SK-N-SH (cell line): ENCODE data around the gene IL1RAP. TPM values are rescaled to one million over a fixed set of nuclear protein-coding genes. Genes with fewer than 3 reads are reported as not detected.

ENCODE experiments used
- CTCF ChIA-PET: fragments of 300-600, 350-600 bp; formaldehyde crosslinking; extraction: SDS; loops from one replicate; lab custom pipeline; 2021; lab: Yijun Ruan, JAX
- POLR2A ChIA-PET: fragments of 350-600 bp; sonication (Branson Sonifier 250); formaldehyde crosslinking; extraction: SDS; loops from one replicate; lab custom pipeline; 2020; ENCODE audit warnings: antibody characterized with exemption, inconsistent platforms; lab: Yijun Ruan, JAX
- DNase-seq: peaks from one replicate; pipeline ENCODE4 v3.0.0; 2012
- H2AFZ ChIP-seq: fragments of 200-600 bp; sonication (generic); 2 replicates; pipeline ENCODE4 v1.8.1; 2016; ENCODE audit warnings: antibody characterized with exemption, mild to moderate bottlenecking, low read depth
- H3F3A ChIP-seq: fragments of 200-600 bp; sonication (generic); replicated peaks from 2 replicates; pipeline ENCODE3; 2016; ENCODE audit warnings: antibody characterized with exemption, mild to moderate bottlenecking; ENCODE audit not compliant: insufficient read depth
- H3K27ac ChIP-seq, 2 experiments: fragments of 200-500 bp in 1 of 2; fragments of 200-600 bp in 1 of 2; sonication (Bioruptor generic) in 1 of 2; sonication (generic), shearing (Covaris generic) in 1 of 2; 2 replicates each; pipeline versions ENCODE4 v1.5.1 to v1.6.1; 2014 to 2016; ENCODE audit warnings: low read depth in 2 of 2, inconsistent platforms in 1 of 2, low read length in 1 of 2, mild to moderate bottlenecking in 1 of 2, mixed read lengths in 1 of 2
- H3K27me3 ChIP-seq: fragments of 200-600 bp; sonication (generic), shearing (Covaris generic); 2 replicates; pipeline ENCODE4 v1.6.1; 2016; ENCODE audit warnings: mixed run types; ENCODE audit not compliant: insufficient read depth
- H3K36me3 ChIP-seq, 2 experiments: fragments of 200-500 bp in 1 of 2; fragments of 200-600 bp in 1 of 2; sonication (Bioruptor generic) in 1 of 2; sonication (generic) in 1 of 2; replicated peaks in 1 of 2; 2 replicates each; pipeline versions ENCODE3 to v1.5.1; 2014 to 2016; ENCODE audit warnings: low read length in 1 of 2, mild to moderate bottlenecking in 1 of 2; ENCODE audit not compliant: insufficient read depth in 2 of 2, control insufficient read depth in 1 of 2
- H3K4me1 ChIP-seq, 2 experiments: fragments of 200-500 bp in 1 of 2; fragments of 200-600 bp in 1 of 2; sonication (Bioruptor generic) in 1 of 2; sonication (generic), shearing (Covaris generic) in 1 of 2; 2 replicates each; pipeline versions ENCODE4 v1.5.1 to v1.6.1; 2014 to 2016; ENCODE audit warnings: low read depth in 1 of 2, low read length in 1 of 2, mixed run types in 1 of 2; ENCODE audit not compliant: insufficient read depth in 2 of 2, control insufficient read depth in 1 of 2
- H3K4me2 ChIP-seq: fragments of 200-600 bp; sonication (generic), shearing (Covaris generic); 2 replicates; pipeline ENCODE4 v1.6.1; 2017; ENCODE audit warnings: mixed run types
- H3K4me3 ChIP-seq, 2 experiments: fragments of 200-500 bp in 1 of 2; fragments of 200-600 bp in 1 of 2; sonication (Bioruptor generic) in 1 of 2; sonication (generic), shearing (Covaris generic) in 1 of 2; 2 replicates each; pipeline versions ENCODE4 v1.5.1 to v1.8.1; 2014 to 2016; ENCODE audit warnings: low read depth in 2 of 2, inconsistent platforms in 1 of 2, low read length in 1 of 2, mild to moderate bottlenecking in 1 of 2, mixed read lengths in 1 of 2, moderate library complexity in 1 of 2
- H3K79me2 ChIP-seq: fragments of 200-600 bp; sonication (generic); 2 replicates; pipeline ENCODE4 v1.8.1; 2017; ENCODE audit warnings: mild to moderate bottlenecking; ENCODE audit not compliant: insufficient read depth
- H3K9ac ChIP-seq: fragments of 200-600 bp; sonication (generic); 2 replicates; pipeline ENCODE4 v1.6.1; 2017; ENCODE audit warnings: mixed run types
- H3K9me2 ChIP-seq: fragments of 200-600 bp; sonication (generic); 2 replicates; pipeline ENCODE4 v1.6.1; 2017; ENCODE audit warnings: mixed run types
- H3K9me3 ChIP-seq: fragments of 200-600 bp; sonication (generic); 2 replicates; pipeline ENCODE4 v1.6.1; 2017; ENCODE audit warnings: mixed run types, mild to moderate bottlenecking, moderate library complexity
- H4K20me1 ChIP-seq: fragments of 200-600 bp; sonication (generic); 2 replicates; pipeline ENCODE4 v1.6.1; 2017; ENCODE audit warnings: mild to moderate bottlenecking, mixed run types; ENCODE audit not compliant: insufficient read depth
- CHD2 ChIP-seq: fragments of 150-350 bp; IDR thresholded peaks from 2 replicates; pipeline ENCODE4 v1.6.1; 2018; ENCODE audit warnings: low read length; ENCODE audit not compliant: partially characterized antibody
- CTCF ChIP-seq: fragments of 200-600 bp; sonication (generic); IDR thresholded peaks from 2 replicates; pipeline ENCODE4 v1.6.1; 2017; ENCODE audit warnings: antibody characterized with exemption, mild to moderate bottlenecking, moderate library complexity
- EZH2phosphoT487 ChIP-seq: fragments of 200-600 bp; sonication (generic); IDR thresholded peaks from 2 replicates; pipeline ENCODE4 v1.6.1; 2017; ENCODE audit warnings: low read depth, mixed run types, mild to moderate bottlenecking, antibody characterized with exemption, moderate library complexity, borderline replicate concordance
- FOXM1 ChIP-seq: IDR thresholded peaks from 2 replicates; pipeline ENCODE4 v1.4.0; 2012; ENCODE audit warnings: low read depth, mild to moderate bottlenecking
- GABPA ChIP-seq: IDR thresholded peaks from 2 replicates; pipeline ENCODE4 v1.4.0; 2012; ENCODE audit warnings: low read depth, mild to moderate bottlenecking
- GATA2 ChIP-seq: sonication (generic); formaldehyde crosslinking; IDR thresholded peaks from 2 replicates; pipeline ENCODE4 v1.5.0; 2020; ENCODE audit warnings: mild to moderate bottlenecking, missing genetic modification reagents
- JUND ChIP-seq: IDR thresholded peaks from 2 replicates; pipeline ENCODE4 v1.4.0; 2012
- NFIC ChIP-seq: IDR thresholded peaks from 2 replicates; pipeline ENCODE4 v1.4.0; 2012; ENCODE audit warnings: borderline replicate concordance
- RAD21 ChIP-seq: IDR thresholded peaks from 2 replicates; pipeline ENCODE4 v1.6.1; 2012; ENCODE audit warnings: mild to moderate bottlenecking, low read length
- REST ChIP-seq: IDR thresholded peaks from 2 replicates; pipeline ENCODE4 v1.6.1; 2012; ENCODE audit warnings: mild to moderate bottlenecking, low read depth, low read length, moderate library complexity
- RFX5 ChIP-seq: IDR thresholded peaks from 2 replicates; pipeline ENCODE4 v1.6.1; 2012; ENCODE audit warnings: mild to moderate bottlenecking, improper control_type of control experiment, low read length
- RXRA ChIP-seq: IDR thresholded peaks from 2 replicates; pipeline ENCODE4 v1.4.0; 2012; ENCODE audit warnings: low read depth, mild to moderate bottlenecking, borderline replicate concordance
- TEAD4 ChIP-seq: IDR thresholded peaks from 2 replicates; pipeline ENCODE4 v1.4.0; 2012; ENCODE audit warnings: mild to moderate bottlenecking, borderline replicate concordance; ENCODE audit not compliant: insufficient read depth
- YY1 ChIP-seq: IDR thresholded peaks from 2 replicates; pipeline ENCODE4 v1.4.0; 2012; ENCODE audit warnings: low read depth, mild to moderate bottlenecking
- WGBS: methylation state at CpG from one replicate; pipeline ENCODE4 v1.1.6; 2017; ENCODE audit warnings: low lambda C conversion rate; 5-methylcytosine and 5-hydroxymethylcytosine counted together
- polyA plus RNA-seq, 3 experiments: library from polyadenylated mRNA; depleted of rRNA; stranded (reverse); fragments of >200 nt; gene quantifications; 2 replicates each; pipeline ENCODE4 v1.2.3, GENCODE V29; 2012
- TF ChIP-seq, protein P1 (sequence below): fragments of 150-350 bp; IDR thresholded peaks from 2 replicates; pipeline ENCODE4 v1.6.1; 2017; ENCODE audit warnings: antibody characterized with exemption, low read length, low read depth, borderline replicate concordance
- TF ChIP-seq, protein P2 (sequence below): IDR thresholded peaks from 2 replicates; pipeline ENCODE4; 2012

IL1RAP gene
- polyA plus RNA-seq, 1 of the 3 experiments (the other 2 are of a cell fraction), result 7.6 TPM

DNA sequence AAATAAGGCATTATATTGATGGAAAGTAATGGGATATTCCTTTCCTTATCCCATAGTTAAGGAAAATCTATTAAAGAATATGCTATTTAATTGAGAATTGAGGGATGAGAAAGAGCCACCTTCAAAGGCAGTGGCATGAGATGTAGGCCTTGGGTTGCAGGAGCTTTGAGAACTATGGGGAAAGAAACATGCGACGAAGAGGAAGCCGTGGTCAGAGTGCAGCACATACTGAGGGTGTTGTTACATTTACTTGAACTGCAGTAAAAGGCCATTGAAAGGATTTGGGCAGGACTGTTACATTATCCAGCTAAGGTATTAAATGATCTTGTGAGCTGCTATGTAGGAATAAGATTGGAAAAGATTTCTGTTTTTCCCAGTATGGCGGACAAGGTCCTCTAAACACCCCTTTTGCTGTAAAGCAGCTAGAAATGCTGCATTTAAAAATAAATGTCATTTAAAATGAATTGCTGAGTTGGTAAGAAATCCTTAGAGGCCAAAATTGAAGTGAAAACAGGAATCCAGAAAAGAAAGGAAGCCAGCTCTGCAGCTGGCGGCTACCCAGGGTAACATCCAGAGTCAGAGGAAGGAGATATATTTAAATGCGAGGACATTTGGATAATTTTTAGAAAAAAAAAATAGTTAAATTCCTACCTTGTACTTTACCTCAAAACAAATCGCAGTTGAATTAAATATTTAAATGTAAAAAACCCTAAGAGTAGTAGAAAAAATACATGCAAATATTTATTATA lies 61.7 kb downstream of the IL1RAP start:
- H3K79me2 ChIP-seq, result no peaks in the 10 kb centered on the region

DNA sequence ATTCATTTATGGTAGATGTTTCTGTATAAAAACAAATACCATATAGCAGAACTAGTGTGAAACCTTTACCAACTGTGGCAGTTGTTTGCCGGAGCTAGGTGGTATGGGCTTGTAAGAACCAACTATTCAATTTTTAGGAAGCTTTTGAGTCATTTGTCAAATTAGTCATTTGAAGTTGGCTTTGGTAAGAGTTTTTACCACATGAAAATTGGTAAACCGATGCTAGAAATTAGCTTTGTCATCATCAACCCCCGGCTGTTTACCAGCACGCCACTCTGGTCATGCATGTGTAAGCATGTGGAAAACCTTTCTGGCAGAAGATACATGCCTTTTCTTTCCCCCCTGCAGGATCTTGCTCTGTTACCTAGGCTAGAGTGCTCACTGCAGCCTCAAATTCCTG lies 63.3 kb downstream of the IL1RAP start:
- peaks cover 0 to 4% of the 10 kb centered on the region in 2 experiments for H3K36me3 ChIP-seq
- no peaks in the 10 kb centered on the region for H3K27me3 ChIP-seq
- H3K9me3 ChIP-seq, result no peaks in the 10 kb centered on the region
- H3K4me3 ChIP-seq, result no peak overlapping the region
- WGBS, result 72% methylated on average over 4 of the region's 4 CpGs
- H3K9ac ChIP-seq, result no peak overlapping the region
- TF ChIP-seq YY1 (no peak), REST (no peak), NFIC (no peak), RXRA (no peak), CTCF (no peak), JUND (no peak), GATA2 (CRISPR knock-in tag) (no peak)
- TF ChIP-seq, protein P1, sequence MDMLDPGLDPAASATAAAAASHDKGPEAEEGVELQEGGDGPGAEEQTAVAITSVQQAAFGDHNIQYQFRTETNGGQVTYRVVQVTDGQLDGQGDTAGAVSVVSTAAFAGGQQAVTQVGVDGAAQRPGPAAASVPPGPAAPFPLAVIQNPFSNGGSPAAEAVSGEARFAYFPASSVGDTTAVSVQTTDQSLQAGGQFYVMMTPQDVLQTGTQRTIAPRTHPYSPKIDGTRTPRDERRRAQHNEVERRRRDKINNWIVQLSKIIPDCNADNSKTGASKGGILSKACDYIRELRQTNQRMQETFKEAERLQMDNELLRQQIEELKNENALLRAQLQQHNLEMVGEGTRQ, result no peak
- no peaks in the 10 kb centered on the region for H3K9me2 ChIP-seq
- H2AFZ ChIP-seq, result no peak overlapping the region
- ChIA-PET POLR2A (no interaction called here), CTCF (interaction anchor here (0.7 kb wide), 1 partner anchor 152 kb away, joined by 4 read pairs; no protein-coding TSS in a partner anchor)
- peaks cover 14% of the 10 kb centered on the region for H3F3A ChIP-seq
- no peaks in the 10 kb centered on the region for H3K79me2 ChIP-seq
- no peak overlapping the region for H3K27ac ChIP-seq
- no peaks in the 10 kb centered on the region for H4K20me1 ChIP-seq
- H3K4me1 ChIP-seq, result peaks cover 0 to 30% of the 10 kb centered on the region in 2 experiments; a peak in 1 of 4 replicates
- no peak for DNase-seq
- no peak overlapping the region for H3K4me2 ChIP-seq

More for the DNA sequence above, 61.7 kb downstream of the IL1RAP start:
- H3K9me2 ChIP-seq, result no peaks in the 10 kb centered on the region
- H3K4me3 ChIP-seq, result no peak overlapping the region
- H3K36me3 ChIP-seq, result peaks cover 0 to 4% of the 10 kb centered on the region in 2 experiments
- no peaks in the 10 kb centered on the region for H3K27me3 ChIP-seq
- no peak overlapping the region for H3K27ac ChIP-seq
- H4K20me1 ChIP-seq, result no peaks in the 10 kb centered on the region
- peaks cover 0 to 18% of the 10 kb centered on the region in 2 experiments; a peak in 1 of 4 replicates for H3K4me1 ChIP-seq
- H3K4me2 ChIP-seq, result no peak overlapping the region
- WGBS, result 76% methylated on average over 7 of the region's 7 CpGs
- ChIA-PET POLR2A (no interaction called here), CTCF (no interaction called here)
- no peaks in the 10 kb centered on the region for H3K9me3 ChIP-seq
- H3F3A ChIP-seq, result peaks cover 5% of the 10 kb centered on the region
- H2AFZ ChIP-seq, result no peak overlapping the region
- TF ChIP-seq RAD21 (no peak), GATA2 (CRISPR knock-in tag) (no peak), TEAD4 (no peak), RXRA (no peak), GABPA (no peak), NFIC (no peak), FOXM1 (no peak), RFX5 (no peak), CHD2 (no peak), EZH2phosphoT487 (no peak), YY1 (no peak)
- TF ChIP-seq, protein P2, sequence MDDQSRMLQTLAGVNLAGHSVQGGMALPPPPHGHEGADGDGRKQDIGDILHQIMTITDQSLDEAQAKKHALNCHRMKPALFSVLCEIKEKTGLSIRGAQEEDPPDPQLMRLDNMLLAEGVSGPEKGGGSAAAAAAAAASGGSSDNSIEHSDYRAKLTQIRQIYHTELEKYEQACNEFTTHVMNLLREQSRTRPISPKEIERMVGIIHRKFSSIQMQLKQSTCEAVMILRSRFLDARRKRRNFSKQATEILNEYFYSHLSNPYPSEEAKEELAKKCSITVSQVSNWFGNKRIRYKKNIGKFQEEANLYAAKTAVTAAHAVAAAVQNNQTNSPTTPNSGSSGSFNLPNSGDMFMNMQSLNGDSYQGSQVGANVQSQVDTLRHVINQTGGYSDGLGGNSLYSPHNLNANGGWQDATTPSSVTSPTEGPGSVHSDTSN, result no peak
- TF ChIP-seq, protein P1, result no peak
- DNase-seq, result no peak
- no peak overlapping the region for H3K9ac ChIP-seq
